Breast epithelium (tissue), 4 donors: Measurements from ENCODE around the gene BCAP31. TPM values are rescaled to one million over a fixed set of nuclear protein-coding genes. Genes with fewer than 3 reads are reported as not detected.

Experiments
- DNase-seq, 2 donors: peaks; one replicate each; pipeline ENCODE4 v3.0.0-alpha.2; 2019; ENCODE audit warnings: low spot score in 2 of 2
- H3K27ac ChIP-seq, 2 donors: fragments of 200-600 bp; sonication (generic) in 1 of 2; one replicate each; pipeline ENCODE4 v1.5.1; 2016 to 2019; ENCODE audit warnings: mild to moderate bottlenecking in 1 of 2
- H3K27me3 ChIP-seq, 2 donors: fragments of 200-600 bp; sonication (generic) in 1 of 2; one replicate each; pipeline versions ENCODE4 v1.5.1 to v1.6.0; 2017 to 2019; ENCODE audit warnings: control low read depth in 1 of 2, mild to moderate bottlenecking in 1 of 2
- H3K36me3 ChIP-seq: fragments of 200-600 bp; one replicate; pipeline ENCODE4 v1.5.1; 2019
- H3K4me1 ChIP-seq, 2 donors: fragments of 200-600 bp; sonication (generic); one replicate each; pipeline ENCODE4 v1.5.1; 2016 to 2019; ENCODE audit warnings: control low read depth in 1 of 2
- H3K4me3 ChIP-seq, 3 donors: fragments of 200-600 bp; sonication (generic); 1 replicate in 2 of 3; 2 replicates in 1 of 3; pipeline ENCODE4 v1.5.1; 2016 to 2019; ENCODE audit warnings: mild to moderate bottlenecking in 3 of 3, moderate library complexity in 2 of 3
- H3K9me3 ChIP-seq, 2 donors: fragments of 200-600 bp; sonication (generic) in 1 of 2; one replicate each; pipeline ENCODE4 v1.5.1; 2016 to 2019; ENCODE audit warnings: control low read depth in 1 of 2
- CTCF ChIP-seq, 3 donors: fragments of 450-650 bp; IDR thresholded peaks; one replicate each; pipeline ENCODE4 v1.5.1; 2016 to 2017; ENCODE audit warnings: antibody characterized with exemption in 3 of 3, mild to moderate bottlenecking in 3 of 3, moderate library complexity in 3 of 3
- POLR2A ChIP-seq: fragments of 450-650 bp; IDR thresholded peaks from one replicate; pipeline ENCODE4 v1.6.1; 2016; ENCODE audit warnings: antibody characterized with exemption, mild to moderate bottlenecking, moderate library complexity
- POLR2AphosphoS5 ChIP-seq, 3 donors: sonication (generic); formaldehyde crosslinking; IDR thresholded peaks; one replicate each; pipeline ENCODE4 v1.6.1; 2017; ENCODE audit warnings: antibody characterized with exemption in 3 of 3
- intact Hi-C: fragments of 100-400 bp; cut with DNase I; formaldehyde crosslinking; loops from one replicate; pipeline ENCODE4 v1.15.1; 2023; ENCODE audit warnings: low total_unique reads
- total RNA-seq, 3 donors: library from RNA; depleted of rRNA; stranded (reverse); fragments of >200 nt; gene quantifications; one replicate each; pipeline ENCODE4 v1.1.0, GENCODE V29; 2016

Gene BCAP31
- total RNA-seq, 3 donors from 2014 or later = 120 to 245 (median 129) TPM

GRCh38 chrX:153681175-153681574, 43.0 kb downstream of the BCAP31 start:
- Histone ChIP-seq H3K4me1 (no peaks in the 10 kb centered on the region), H3K27me3 (peaks cover 4 to 47% of the 10 kb centered on the region in 2 donors), H3K9me3 (peaks cover 0 to 5% of the 10 kb centered on the region in 2 donors), H3K36me3 (no peaks in the 10 kb centered on the region), H3K4me3 (no peak overlapping the region), H3K27ac (no peak overlapping the region)
- intact Hi-C loops = no loop called here
- DNase-seq = no peak
- TF ChIP-seq CTCF (IDR thresholded peaks at IDR 0.05) (no peak), POLR2AphosphoS5 (IDR thresholded peaks at IDR 0.05) (no peak), POLR2A (no peak)

GRCh38 chrX:153674219-153674851, 49.9 kb downstream of the BCAP31 start:
- peaks cover 0 to 72% of the 10 kb centered on the region in 2 donors for H3K27me3 ChIP-seq
- H3K4me3 ChIP-seq = no peak overlapping the region
- TF ChIP-seq POLR2A (no peak), CTCF (IDR thresholded peaks at IDR 0.05) (no peak), POLR2AphosphoS5 (IDR thresholded peaks at IDR 0.05) (no peak)
- H3K27ac ChIP-seq = no peak overlapping the region
- DNase-seq = peak in 1 of 2 donors; percentile 14
- intact Hi-C loops = no loop called here
- no peaks in the 10 kb centered on the region for H3K4me1 ChIP-seq
- no peaks in the 10 kb centered on the region for H3K36me3 ChIP-seq
- no peaks in the 10 kb centered on the region for H3K9me3 ChIP-seq

GRCh38 chrX:153673428-153674218, 50.6 kb downstream of the BCAP31 start, which contains the start of gene PNCK:
PNCK (minus strand) TSS chrX:153673813; CDS start chrX:153673076, 737 bp downstream.
- Histone ChIP-seq H3K27me3 (peaks cover 0 to 76% of the 10 kb centered on the region in 2 donors), H3K36me3 (no peaks in the 10 kb centered on the region), H3K4me3 (peak within 1 kb of the TSS in 1 of 3 donors; percentile 25), H3K9me3 (no peaks in the 10 kb centered on the region), H3K4me1 (no peaks in the 10 kb centered on the region), H3K27ac (no peak within 1 kb of the TSS)
- TF ChIP-seq POLR2A (no peak), CTCF (IDR thresholded peaks at IDR 0.05) (no peak), POLR2AphosphoS5 (IDR thresholded peaks at IDR 0.05) (no peak)
- peak in 1 of 2 donors; percentile 12 for DNase-seq
- intact Hi-C loops = no loop called here

GRCh38 chrX:153672531-153673427, 51.4 kb downstream of the BCAP31 start:
- Histone ChIP-seq H3K4me3 (peak overlapping the region in 1 of 3 donors; percentile 25), H3K36me3 (no peaks in the 10 kb centered on the region), H3K9me3 (no peaks in the 10 kb centered on the region), H3K27me3 (peaks cover 0 to 83% of the 10 kb centered on the region in 2 donors), H3K4me1 (no peaks in the 10 kb centered on the region), H3K27ac (no peak overlapping the region)
- intact Hi-C loops = no loop called here
- peak in 1 of 2 donors; percentile 19 for DNase-seq
- TF ChIP-seq POLR2AphosphoS5 (IDR thresholded peaks at IDR 0.05) (no peak), CTCF (IDR thresholded peaks at IDR 0.05) (no peak), POLR2A (no peak)
